H9 (cell line): ENCODE data around the gene NAGK. TPM values are rescaled to one million over a fixed set of nuclear protein-coding genes. Genes with fewer than 3 reads are reported as not detected.
"Not testable (repeated sequence)": the region's sequence is repeated elsewhere in the genome, so short reads cannot be mapped to it uniquely, and the experiment has no call there.

Source experiments
- DNase-seq: peaks from one replicate; pipeline ENCODE4 v3.0.0-alpha.2; 2017
- H2AFZ ChIP-seq: one replicate; pipeline ENCODE4 v1.6.1; 2013; ENCODE audit warnings: mild to moderate bottlenecking, low read length, control low read depth, moderate library complexity
- H2AK5ac ChIP-seq: 2 replicates; pipeline ENCODE4 v1.6.1; 2013; ENCODE audit warnings: low read length, control low read depth, mixed read lengths; ENCODE audit not compliant: insufficient read length
- H2BK120ac ChIP-seq: one replicate; pipeline ENCODE4 v1.6.1; 2013; ENCODE audit warnings: low read depth, mild to moderate bottlenecking, low read length, control low read depth, inconsistent platforms; ENCODE audit not compliant: poor library complexity, severe bottlenecking
- H2BK12ac ChIP-seq: 2 replicates; pipeline ENCODE4 v1.6.1; 2013; ENCODE audit warnings: low read length, control low read depth, mixed read lengths, low read depth; ENCODE audit not compliant: insufficient read length
- H2BK15ac ChIP-seq: 2 replicates; pipeline ENCODE4 v1.6.1; 2013; ENCODE audit warnings: low read depth, low read length, control low read depth
- H2BK20ac ChIP-seq: one replicate; pipeline ENCODE4 v1.6.1; 2013; ENCODE audit warnings: low read depth, mild to moderate bottlenecking, low read length, control low read depth, inconsistent platforms; ENCODE audit not compliant: poor library complexity, severe bottlenecking
- H2BK5ac ChIP-seq: 2 replicates; pipeline ENCODE4 v1.6.1; 2013; ENCODE audit warnings: low read length, control low read depth, mixed read lengths; ENCODE audit not compliant: insufficient read length
- H3K14ac ChIP-seq: 2 replicates; pipeline ENCODE4 v1.6.1; 2013; ENCODE audit warnings: low read length, control low read depth; ENCODE audit not compliant: insufficient read depth
- H3K18ac ChIP-seq: 2 replicates; pipeline ENCODE4 v1.6.1; 2013; ENCODE audit warnings: low read depth, mild to moderate bottlenecking, mixed read lengths, low read length, control low read depth; ENCODE audit not compliant: insufficient read length
- H3K23ac ChIP-seq: 2 replicates; pipeline ENCODE4 v1.6.1; 2013; ENCODE audit warnings: low read length, control low read depth, mixed read lengths, low read depth; ENCODE audit not compliant: insufficient read length
- H3K23me2 ChIP-seq: 2 replicates; pipeline ENCODE4 v1.6.1; 2013; ENCODE audit warnings: low read depth, mild to moderate bottlenecking, mixed read lengths, low read length, control low read depth; ENCODE audit not compliant: insufficient read length, poor library complexity, severe bottlenecking
- H3K27ac ChIP-seq: 2 replicates; pipeline ENCODE4 v1.5.1; 2013; ENCODE audit warnings: low read length, control low read depth, mixed read lengths, low read depth; ENCODE audit not compliant: insufficient read length
- H3K27me3 ChIP-seq: 2 replicates; pipeline ENCODE4 v1.6.1; 2013; ENCODE audit warnings: low read length, control low read depth, inconsistent platforms; ENCODE audit not compliant: insufficient read depth
- H3K4ac ChIP-seq: 2 replicates; pipeline ENCODE4 v1.6.1; 2013; ENCODE audit warnings: low read depth, mild to moderate bottlenecking, control low read depth, inconsistent platforms, low read length, moderate library complexity
- H3K4me1 ChIP-seq: 2 replicates; pipeline ENCODE4 v1.6.1; 2013; ENCODE audit warnings: low read length, control low read depth, inconsistent platforms; ENCODE audit not compliant: insufficient read depth
- H3K4me2 ChIP-seq: 2 replicates; pipeline ENCODE4 v1.6.1; 2013; ENCODE audit warnings: low read length, control low read depth, mixed read lengths; ENCODE audit not compliant: insufficient read length, insufficient read depth
- H3K56ac ChIP-seq: 2 replicates; pipeline ENCODE4 v1.6.1; 2013; ENCODE audit warnings: low read depth, mild to moderate bottlenecking, mixed read lengths, low read length, control low read depth; ENCODE audit not compliant: insufficient read length
- H3K79me1 ChIP-seq: 2 replicates; pipeline ENCODE4 v1.6.1; 2013; ENCODE audit warnings: low read depth, mild to moderate bottlenecking, moderate library complexity, low read length, control low read depth, inconsistent platforms; ENCODE audit not compliant: insufficient read depth, poor library complexity, severe bottlenecking
- H3K79me2 ChIP-seq: 2 replicates; pipeline ENCODE4 v1.6.1; 2013; ENCODE audit warnings: low read length, control low read depth, inconsistent platforms; ENCODE audit not compliant: insufficient read depth
- H3K9ac ChIP-seq: 2 replicates; pipeline ENCODE4 v1.6.1; 2013; ENCODE audit warnings: low read length, control low read depth, mixed read lengths; ENCODE audit not compliant: insufficient read length; ENCODE audit errors: extremely low read depth
- H3K9me3 ChIP-seq: one replicate; pipeline ENCODE4 v1.6.1; 2013; ENCODE audit warnings: low read depth, low read length, inconsistent platforms; ENCODE audit not compliant: control insufficient read depth
- H3T11ph ChIP-seq: one replicate; pipeline ENCODE4 v1.6.1; 2013; ENCODE audit warnings: mild to moderate bottlenecking, low read length, control low read depth, inconsistent platforms
- H4K20me1 ChIP-seq: one replicate; pipeline ENCODE4 v1.6.1; 2013; ENCODE audit not compliant: control insufficient read depth, insufficient read length, insufficient read depth
- H4K5ac ChIP-seq: 2 replicates; pipeline ENCODE4 v1.6.1; 2013; ENCODE audit warnings: low read depth, mild to moderate bottlenecking, mixed read lengths, low read length, control low read depth; ENCODE audit not compliant: insufficient read length
- H4K8ac ChIP-seq: replicated peaks from 2 replicates; pipeline ENCODE4 v1.6.1; 2013; ENCODE audit warnings: low read length, control low read depth, mixed read lengths, low read depth; ENCODE audit not compliant: insufficient read length
- H4K91ac ChIP-seq: 2 replicates; pipeline ENCODE4 v1.6.1; 2013; ENCODE audit warnings: low read depth, mild to moderate bottlenecking, moderate library complexity, mixed read lengths, low read length, control low read depth; ENCODE audit not compliant: insufficient read length
- H3K27ac Mint-ChIP-seq, 3 experiments: 2 replicates in 2 of 3; 3 replicates in 1 of 3; pipeline ENCODE4 v1.8.0; 2020 to 2021; ENCODE audit warnings: mixed read lengths in 3 of 3, mild to moderate bottlenecking in 1 of 3, moderate library complexity in 1 of 3
- H3K27me3 Mint-ChIP-seq: 2 replicates; pipeline ENCODE4 v1.8.0; 2021; ENCODE audit warnings: low read depth, mild to moderate bottlenecking, moderate library complexity, mixed read lengths
- H3K36me3 Mint-ChIP-seq, 3 experiments: 2 replicates in 2 of 3; 3 replicates in 1 of 3; pipeline ENCODE4 v1.8.0; 2020 to 2021; ENCODE audit warnings: low read depth in 3 of 3, mixed read lengths in 3 of 3; ENCODE audit not compliant: insufficient read depth in 1 of 3
- H3K4me1 Mint-ChIP-seq, 2 experiments: 2 replicates each; pipeline ENCODE4 v1.8.0; 2020; ENCODE audit warnings: mixed read lengths in 2 of 2
- H3K4me3 Mint-ChIP-seq, 2 experiments: 2 replicates in 1 of 2; 3 replicates in 1 of 2; pipeline ENCODE4 v1.8.0; 2020 to 2021; ENCODE audit warnings: mild to moderate bottlenecking in 2 of 2, mixed read lengths in 2 of 2, moderate library complexity in 1 of 2
- H3K9me3 Mint-ChIP-seq, 2 experiments: 2 replicates in 1 of 2; 3 replicates in 1 of 2; pipeline ENCODE4 v1.8.0; 2020; ENCODE audit warnings: mild to moderate bottlenecking in 2 of 2, mixed read lengths in 2 of 2, moderate library complexity in 1 of 2
- WGBS: extraction: QIAGEN DNeasy Blood & Tissue Kit; methylation state at CpG from one replicate; pipeline ENCODE4 v1.1.7; 2013; ENCODE audit warnings: missing lambda C conversion rate, low lambda C conversion rate, mixed read lengths; ENCODE audit not compliant: insufficient read length; ENCODE audit errors: extremely low coverage; 5-methylcytosine and 5-hydroxymethylcytosine counted together
- total RNA-seq: library from RNA; stranded (reverse); gene quantifications from 2 replicates; pipeline ENCODE4 v1.2.1, GENCODE V29; 2021

The NAGK gene
- total RNA-seq, 1 experiment from 2014 or later, result 74.4 TPM

DNA sequence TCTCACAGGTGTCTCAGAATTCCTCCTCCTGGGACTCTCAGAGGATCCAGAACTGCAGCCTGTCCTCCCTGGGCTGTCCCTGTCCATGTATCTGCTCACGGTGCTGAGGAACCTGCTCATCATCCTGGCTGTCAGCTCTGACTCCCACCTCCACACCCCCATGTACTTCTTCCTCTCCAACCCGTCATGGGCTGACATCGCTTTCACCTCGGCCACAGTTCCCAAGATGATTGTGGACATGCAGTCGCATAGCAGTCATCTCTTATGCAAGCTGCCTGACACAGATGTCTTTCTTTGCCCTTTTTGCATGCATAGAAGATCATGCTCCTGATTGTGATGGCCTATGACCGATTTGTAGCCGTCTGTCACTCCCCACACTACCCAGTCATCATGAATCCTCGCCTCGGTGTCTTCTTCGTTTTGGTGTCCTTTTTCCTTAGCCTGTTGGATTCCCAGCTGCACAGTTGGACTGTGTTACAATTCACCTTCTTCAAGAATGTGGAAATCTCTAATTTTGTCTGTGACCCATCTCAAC is 13.2 kb upstream of the NAGK start:
- not testable (repeated sequence) for H3K18ac ChIP-seq, H4K8ac ChIP-seq, H2AK5ac ChIP-seq, H3K4me3 Mint-ChIP-seq, H3K79me2 ChIP-seq, H3K27ac ChIP-seq, H2AFZ ChIP-seq, H3K27ac Mint-ChIP-seq, H3K79me1 ChIP-seq, H3K23me2 ChIP-seq, H3K9ac ChIP-seq, H3K4me1 ChIP-seq, H3K4me2 ChIP-seq, H2BK120ac ChIP-seq, H3K4me1 Mint-ChIP-seq, H3K14ac ChIP-seq, H4K91ac ChIP-seq, H3K27me3 ChIP-seq, H2BK20ac ChIP-seq, H3K23ac ChIP-seq, H4K5ac ChIP-seq, DNase-seq, H3T11ph ChIP-seq, H4K20me1 ChIP-seq, H3K56ac ChIP-seq, H3K9me3 ChIP-seq, H2BK12ac ChIP-seq, H2BK15ac ChIP-seq, H2BK5ac ChIP-seq, H3K9me3 Mint-ChIP-seq, H3K4ac ChIP-seq, H3K36me3 Mint-ChIP-seq
- peaks cover 17% of the 10 kb centered on the region for H3K27me3 Mint-ChIP-seq
- WGBS, result no CpG with 5 or more reads among the region's 10 CpGs
